ENCODE measurements around the gene FBXO31. TPM values are rescaled to one million over a fixed set of nuclear protein-coding genes. Genes with fewer than 3 reads are reported as not detected.

FBXO31 gene
- total and polyA plus RNA-seq, 2 of the 13 experiments (the other 11 are each of a cell fraction or from before 2014, with no cell fraction given) = 92.4 to 101 TPM

DNA sequence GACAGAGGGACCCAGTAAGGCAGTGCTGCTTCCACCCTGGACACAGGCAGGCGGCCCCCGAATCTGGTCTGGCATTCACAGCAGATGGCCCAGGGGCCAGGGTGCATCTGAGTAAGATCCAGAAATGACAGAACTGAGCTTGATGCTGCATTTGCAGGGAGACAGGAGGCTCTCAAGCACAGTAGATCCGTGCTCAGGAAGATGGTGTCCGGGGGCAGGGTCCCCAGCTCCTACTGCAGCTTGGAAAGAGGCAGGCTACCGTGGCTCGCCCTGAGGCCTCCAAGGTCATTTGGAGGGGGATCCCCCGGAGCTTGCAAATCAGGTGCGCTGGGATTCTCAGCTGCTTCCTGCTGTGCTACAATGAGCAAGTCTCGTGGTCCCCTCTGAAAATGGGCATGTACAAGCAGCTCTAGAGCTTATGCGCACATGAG, 68.6 kb downstream of the FBXO31 start:
- CTCF ChIA-PET (ENCODE audit: low intra/inter-chr PET ratio, low total read pairs) = no interaction called here

More for the DNA sequence above, 68.6 kb downstream of the FBXO31 start:
- no peak for DNase-seq (ENCODE audit: low spot score)
- Histone ChIP-seq H3K9ac (ENCODE audit: insufficient read depth, low read depth, low read length) (no peak overlapping the region), H3K9me3 (ENCODE audit: low read length) (no peaks in the 10 kb centered on the region), H2AFZ (ENCODE audit: low read length) (no peak overlapping the region), H3K4me3 (replicated peaks in 1 of 3; ENCODE audit: insufficient read depth in 1 of 3, low read depth in 2 of 3, low read length in 3 of 3) (no peak overlapping the region), H3K36me3 (replicated peaks in 1 of 2; ENCODE audit: control insufficient read depth in 1 of 2, insufficient read depth in 2 of 2, low read length in 2 of 2) (no peaks in the 10 kb centered on the region; a peak in 1 of 5 replicates), H3K4me2 (ENCODE audit: low read depth, low read length) (no peak overlapping the region), H4K20me1 (ENCODE audit: insufficient read depth, low read length) (no peaks in the 10 kb centered on the region), H3K4me1 (ENCODE audit: insufficient read depth, low read length) (peaks cover 25% of the 10 kb centered on the region), H3K79me2 (ENCODE audit: insufficient read depth, low read length) (peaks cover 17% of the 10 kb centered on the region), H3K27me3 (ENCODE audit: control insufficient read depth in 1 of 2, insufficient read depth in 2 of 2, low read length in 2 of 2) (no peaks in the 10 kb centered on the region; a peak in 1 of 5 replicates), H3K27ac (ENCODE audit: extremely low read length, insufficient read depth, low read length) (no peak overlapping the region)
- POLR2A ChIA-PET = interaction anchor here (1.3 kb wide), 1 partner anchor 79 kb away, joined by 5 read pairs; no protein-coding TSS in a partner anchor
- in situ Hi-C loops (cut with HindIII; ENCODE audit: extremely low pct_ligation_motif_present, low pct_unique_long_range_greater_than_20kb) (no loop called here), intact Hi-C loops (cut with micrococcal nuclease; ENCODE audit: unreplicated experiment) (loop anchor here (5.0 kb wide), 1 partner anchor 42 kb away; no protein-coding TSS in a partner anchor)
- no peak for ATAC-seq
- no TSS peak for BruUV-seq (replicated peaks)
- 89% methylated on average over 5 of the region's 10 CpGs for WGBS (ENCODE audit: low lambda C conversion rate)
- FAIRE-seq = no peak
- TF ChIP-seq POLR2AphosphoS2 (IDR thresholded peaks at IDR 0.05; ENCODE audit: low read depth, low read length) (no peak), NR3C1 (CRISPR knock-in tag; IDR thresholded peaks at IDR 0.05) (no peak), SMYD3 (CRISPR knock-in tag; IDR thresholded peaks at IDR 0.05) (no peak), ZNF367 (CRISPR knock-in tag; IDR thresholded peaks at IDR 0.05; ENCODE audit: borderline replicate concordance) (no peak), ARID2 (CRISPR knock-in tag; IDR thresholded peaks at IDR 0.05; ENCODE audit: borderline replicate concordance) (no peak), HNRNPH1 (optimal IDR thresholded peaks at IDR 0.05; ENCODE audit: low read depth, low read length) (no peak), RARA (CRISPR knock-in tag; IDR thresholded peaks at IDR 0.05) (no peak), ATRX (CRISPR knock-in tag; IDR thresholded peaks at IDR 0.05; ENCODE audit: borderline replicate concordance) (no peak), ZNF331 (CRISPR knock-in tag; IDR thresholded peaks at IDR 0.05) (no peak)
- TF ChIP-seq, protein P1, sequence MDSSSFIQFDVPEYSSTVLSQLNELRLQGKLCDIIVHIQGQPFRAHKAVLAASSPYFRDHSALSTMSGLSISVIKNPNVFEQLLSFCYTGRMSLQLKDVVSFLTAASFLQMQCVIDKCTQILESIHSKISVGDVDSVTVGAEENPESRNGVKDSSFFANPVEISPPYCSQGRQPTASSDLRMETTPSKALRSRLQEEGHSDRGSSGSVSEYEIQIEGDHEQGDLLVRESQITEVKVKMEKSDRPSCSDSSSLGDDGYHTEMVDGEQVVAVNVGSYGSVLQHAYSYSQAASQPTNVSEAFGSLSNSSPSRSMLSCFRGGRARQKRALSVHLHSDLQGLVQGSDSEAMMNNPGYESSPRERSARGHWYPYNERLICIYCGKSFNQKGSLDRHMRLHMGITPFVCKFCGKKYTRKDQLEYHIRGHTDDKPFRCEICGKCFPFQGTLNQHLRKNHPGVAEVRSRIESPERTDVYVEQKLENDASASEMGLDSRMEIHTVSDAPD (CRISPR knock-in tag; IDR thresholded peaks at IDR 0.05) = no peak
- TF ChIP-seq, protein P2, sequence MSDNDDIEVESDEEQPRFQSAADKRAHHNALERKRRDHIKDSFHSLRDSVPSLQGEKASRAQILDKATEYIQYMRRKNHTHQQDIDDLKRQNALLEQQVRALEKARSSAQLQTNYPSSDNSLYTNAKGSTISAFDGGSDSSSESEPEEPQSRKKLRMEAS (IDR thresholded peaks at IDR 0.05) = no peak
- TF ChIP-seq, protein P3, sequence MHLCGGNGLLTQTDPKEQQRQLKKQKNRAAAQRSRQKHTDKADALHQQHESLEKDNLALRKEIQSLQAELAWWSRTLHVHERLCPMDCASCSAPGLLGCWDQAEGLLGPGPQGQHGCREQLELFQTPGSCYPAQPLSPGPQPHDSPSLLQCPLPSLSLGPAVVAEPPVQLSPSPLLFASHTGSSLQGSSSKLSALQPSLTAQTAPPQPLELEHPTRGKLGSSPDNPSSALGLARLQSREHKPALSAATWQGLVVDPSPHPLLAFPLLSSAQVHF (CRISPR knock-in tag; IDR thresholded peaks at IDR 0.05) = no peak

All from HepG2 (cell line).